ENCODE data around the gene ACKR3.

Gene ACKR3

GRCh38 chr2:236610991-236611821 is 41.6 kb downstream of the ACKR3 start:
- no peak for DNase-seq (ENCODE audit: low read depth)

GRCh38 chr2:236612737-236613136 is 43.1 kb downstream of the ACKR3 start:
- no peak for DNase-seq (ENCODE audit: low read depth)

GRCh38 chr2:236613612-236614011 is 44.0 kb downstream of the ACKR3 start:
- no peak for DNase-seq (ENCODE audit: low read depth)

GRCh38 chr2:236614551-236614950 is 44.9 kb downstream of the ACKR3 start:
- DNase-seq (ENCODE audit: low read depth), result no peak

GRCh38 chr2:236616031-236616430 is 46.4 kb downstream of the ACKR3 start:
- DNase-seq (ENCODE audit: low read depth), result no peak

- DNase-seq (ENCODE audit: low read depth), result no peak
These were observed 47.0 kb downstream of the ACKR3 start for GRCh38 chr2:236616624-236617023.

- no peak for DNase-seq (ENCODE audit: low read depth)
These were observed 47.7 kb downstream of the ACKR3 start for GRCh38 chr2:236617221-236617737.

GRCh38 chr2:236617796-236618195 is 48.2 kb downstream of the ACKR3 start:
- no peak for DNase-seq (ENCODE audit: low read depth)

- DNase-seq (ENCODE audit: low read depth), result no peak
These were observed 48.7 kb downstream of the ACKR3 start for GRCh38 chr2:236618370-236618769.

GRCh38 chr2:236619910-236620612 is 50.4 kb downstream of the ACKR3 start:
- no peak for DNase-seq (ENCODE audit: low read depth)

- DNase-seq (ENCODE audit: low read depth), result no peak
These were observed 52.2 kb downstream of the ACKR3 start for GRCh38 chr2:236621786-236622185.

- DNase-seq (ENCODE audit: low read depth), result no peak
These were observed 52.6 kb downstream of the ACKR3 start for GRCh38 chr2:236622201-236622600.

- no peak for DNase-seq (ENCODE audit: low read depth)
These were observed 53.0 kb downstream of the ACKR3 start for GRCh38 chr2:236622660-236623059.

GRCh38 chr2:236623816-236624215 is 54.2 kb downstream of the ACKR3 start:
- no peak for DNase-seq (ENCODE audit: low read depth)

GRCh38 chr2:236625156-236625690 is 55.6 kb downstream of the ACKR3 start:
- no peak for DNase-seq (ENCODE audit: low read depth)

- no peak for DNase-seq (ENCODE audit: low read depth)
These were observed 56.9 kb downstream of the ACKR3 start for GRCh38 chr2:236626391-236627150.

- DNase-seq (ENCODE audit: low read depth), result no peak
These were observed 57.6 kb downstream of the ACKR3 start for GRCh38 chr2:236627193-236627592.

GRCh38 chr2:236627841-236628240 is 58.2 kb downstream of the ACKR3 start:
- no peak for DNase-seq (ENCODE audit: low read depth)

- DNase-seq (ENCODE audit: low read depth), result no peak
These were observed 58.8 kb downstream of the ACKR3 start for GRCh38 chr2:236628256-236628901.

- no peak for DNase-seq (ENCODE audit: low read depth)
These were observed 59.5 kb downstream of the ACKR3 start for GRCh38 chr2:236628981-236629605.

All from stimulated activated CD8-positive, alpha-beta memory T cell treated with anti-CD3 and anti-CD28 coated beads, Interleukin-7, amount 100 ng/mL, for 24 hours (primary cell).